ENCODE measurements around the gene AMTN.
"Not testable (repeated sequence)": the region's sequence is repeated elsewhere in the genome, so short reads cannot be mapped to it uniquely, and the experiment has no call there.

AMTN gene, protein sequence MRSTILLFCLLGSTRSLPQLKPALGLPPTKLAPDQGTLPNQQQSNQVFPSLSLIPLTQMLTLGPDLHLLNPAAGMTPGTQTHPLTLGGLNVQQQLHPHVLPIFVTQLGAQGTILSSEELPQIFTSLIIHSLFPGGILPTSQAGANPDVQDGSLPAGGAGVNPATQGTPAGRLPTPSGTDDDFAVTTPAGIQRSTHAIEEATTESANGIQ

GRCh38 chr4:70518269-70518668, at the start of gene AMTN:
Gene AMTN, plus strand, starts transcription at chr4:70518569. Its CDS starts 209 bp downstream, at chr4:70518778.
- DNase-seq (ENCODE audit: low read depth in 2 of 2) = no peak

DNA sequence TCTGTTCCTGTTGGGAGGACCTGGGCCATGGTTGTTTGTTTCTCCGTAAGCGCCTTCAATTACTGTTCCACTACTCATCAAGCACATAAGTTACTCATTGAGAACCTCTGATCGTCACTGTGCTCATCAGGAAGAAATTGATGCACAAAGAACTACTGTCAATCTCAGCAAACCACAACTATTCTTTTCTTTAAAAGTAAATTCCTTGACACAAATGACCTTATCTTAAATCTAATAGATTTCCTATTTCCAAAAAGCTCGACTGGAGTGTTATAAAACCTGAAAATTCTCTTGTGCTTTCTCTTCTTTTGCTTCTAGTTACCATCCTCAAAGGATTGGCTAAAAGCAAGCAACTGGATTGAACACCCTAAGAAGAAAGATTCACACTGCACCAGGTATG, 46.5 kb upstream of the AMTN start, which contains the start of gene MUC7:
MUC7 (plus strand) TSS at position 301 of the 400 bp plus-strand sequence. CDS start 1,825 bp downstream, outside the sequence.
- no peak for DNase-seq (ENCODE audit: low read depth in 2 of 2)

GRCh38 chr4:70473679-70474078, 44.7 kb upstream of the AMTN start:
- no peak for DNase-seq (ENCODE audit: low read depth in 2 of 2)

- no peak for DNase-seq (ENCODE audit: low read depth in 2 of 2)
Observed at GRCh38 chr4:70488748-70489147, 29.6 kb upstream of the AMTN start.

DNA sequence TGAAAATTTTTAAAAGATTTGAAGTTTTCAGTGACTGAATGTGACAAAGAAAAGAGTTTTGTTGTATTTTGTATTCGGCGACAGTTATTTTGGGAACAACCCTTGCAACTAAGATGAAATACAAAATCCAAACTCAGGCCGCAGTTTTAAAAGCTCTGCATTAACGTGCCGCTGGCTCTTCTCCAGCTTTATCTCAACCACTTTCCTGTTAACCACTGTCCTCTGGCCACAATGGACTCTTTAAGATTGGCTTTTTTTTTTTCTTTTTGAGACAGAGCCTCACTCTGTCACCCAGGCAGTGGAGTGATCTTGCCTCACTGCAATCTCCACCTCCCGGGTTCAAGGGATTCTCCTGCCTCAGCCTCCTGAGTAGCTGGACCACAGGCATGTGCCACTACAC, 22.1 kb upstream of the AMTN start:
- no peak for DNase-seq (ENCODE audit: low read depth in 2 of 2)

- not testable (repeated sequence) for DNase-seq (ENCODE audit: low read depth in 2 of 2)
Observed at GRCh38 chr4:70501838-70502237, 16.5 kb upstream of the AMTN start.

DNA sequence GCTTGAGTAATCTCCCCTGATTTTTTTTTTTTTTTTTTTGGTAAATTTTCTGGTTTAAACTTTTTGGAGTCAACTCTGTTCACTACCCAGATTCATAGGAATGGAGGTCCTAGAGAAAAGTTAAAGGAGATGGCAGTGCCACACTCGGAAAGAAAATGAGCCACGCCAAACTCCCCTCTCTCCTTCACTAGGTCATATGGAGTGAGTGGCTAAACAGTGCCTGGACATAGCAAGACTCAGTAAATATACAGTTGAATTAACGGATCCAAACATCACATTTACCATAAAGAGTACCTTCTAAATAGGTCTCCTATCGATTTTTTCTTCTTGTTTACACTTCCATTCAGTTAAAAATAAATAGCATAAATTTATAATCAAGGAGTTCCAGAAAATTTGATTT, 13.6 kb upstream of the AMTN start:
- DNase-seq (ENCODE audit: low read depth in 2 of 2) = no peak

DNA sequence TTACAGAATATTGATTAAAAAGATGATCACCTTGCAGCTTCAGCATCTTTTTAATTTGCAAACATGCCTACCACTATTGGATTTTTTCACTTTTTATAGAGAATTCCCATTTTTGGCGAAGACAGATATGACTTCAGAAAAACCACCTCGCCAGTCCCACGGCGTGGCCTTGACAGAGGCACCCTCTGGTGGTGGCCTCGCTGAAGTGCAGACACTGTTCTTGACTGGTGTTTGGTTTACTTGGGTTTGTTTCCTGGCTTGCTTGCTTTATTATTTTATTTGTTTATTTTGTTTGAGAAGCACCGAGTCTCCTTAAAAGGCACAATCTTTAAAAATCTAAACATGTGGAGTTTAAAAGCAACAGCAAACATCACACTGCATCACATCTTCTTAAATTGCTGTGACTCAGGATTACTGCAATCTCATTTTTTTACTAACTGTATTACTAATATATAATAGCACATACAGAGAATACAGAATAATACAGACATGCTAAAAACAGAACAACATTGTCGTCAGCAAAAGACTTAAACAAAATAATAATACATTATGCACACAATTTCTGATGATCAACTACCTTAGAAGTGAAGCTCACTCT, 13.1 kb upstream of the AMTN start:
- peak in 1 of 2 donors; percentile 24 for DNase-seq (ENCODE audit: low read depth in 2 of 2)

GRCh38 chr4:70508801-70509200, 9.6 kb upstream of the AMTN start:
- no peak for DNase-seq (ENCODE audit: low read depth in 2 of 2)

- no peak for DNase-seq (ENCODE audit: low read depth in 2 of 2)
Observed at GRCh38 chr4:70511365-70511764, 7.0 kb upstream of the AMTN start.

GRCh38 chr4:70515367-70516250, 2.8 kb upstream of the AMTN start:
- DNase-seq (ENCODE audit: low read depth in 2 of 2) = no peak

GRCh38 chr4:70518716-70519115, 347 bp downstream of the AMTN start:
- DNase-seq (ENCODE audit: low read depth in 2 of 2) = no peak

GRCh38 chr4:70522626-70523025, 4.3 kb downstream of the AMTN start:
- DNase-seq (ENCODE audit: low read depth in 2 of 2) = no peak

DNA sequence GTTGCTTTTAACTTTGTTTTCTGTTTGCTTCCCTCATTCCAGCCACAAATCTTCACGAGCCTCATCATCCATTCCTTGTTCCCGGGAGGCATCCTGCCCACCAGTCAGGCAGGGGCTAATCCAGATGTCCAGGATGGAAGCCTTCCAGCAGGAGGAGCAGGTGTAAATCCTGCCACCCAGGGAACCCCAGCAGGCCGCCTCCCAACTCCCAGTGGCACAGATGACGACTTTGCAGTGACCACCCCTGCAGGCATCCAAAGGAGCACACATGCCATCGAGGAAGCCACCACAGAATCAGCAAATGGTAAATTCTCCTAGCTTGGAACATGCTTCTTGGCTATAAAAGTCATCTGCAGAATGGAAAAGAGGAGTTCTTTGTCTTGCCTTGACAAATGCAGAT, 12.6 kb downstream of the AMTN start:
- DNase-seq (ENCODE audit: low read depth in 2 of 2) = no peak

GRCh38 chr4:70531981-70532380, 13.6 kb downstream of the AMTN start:
- no peak for DNase-seq (ENCODE audit: low read depth in 2 of 2)

- no peak for DNase-seq (ENCODE audit: low read depth in 2 of 2)
Observed at GRCh38 chr4:70533211-70533610, 14.8 kb downstream of the AMTN start.

DNA sequence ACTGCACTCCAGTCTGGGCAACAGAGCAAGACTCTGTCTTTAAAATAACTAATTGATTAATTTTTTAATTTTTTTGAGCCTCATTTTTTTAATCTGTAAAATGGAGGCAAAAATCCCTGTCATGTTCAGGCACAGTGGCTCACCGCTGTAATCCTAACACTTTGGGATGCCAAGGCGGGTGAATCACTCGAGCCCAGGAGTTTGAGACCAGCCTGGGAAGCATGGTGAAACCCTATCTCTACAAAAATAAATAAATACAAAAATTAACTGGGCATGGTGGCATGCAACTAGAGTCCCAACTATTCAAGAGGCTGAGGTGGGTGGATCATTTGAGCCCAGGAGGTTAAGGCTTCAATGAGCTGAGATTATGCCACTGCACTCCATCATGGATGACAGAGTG, 15.4 kb downstream of the AMTN start:
- no peak for DNase-seq (ENCODE audit: low read depth in 2 of 2)

DNA sequence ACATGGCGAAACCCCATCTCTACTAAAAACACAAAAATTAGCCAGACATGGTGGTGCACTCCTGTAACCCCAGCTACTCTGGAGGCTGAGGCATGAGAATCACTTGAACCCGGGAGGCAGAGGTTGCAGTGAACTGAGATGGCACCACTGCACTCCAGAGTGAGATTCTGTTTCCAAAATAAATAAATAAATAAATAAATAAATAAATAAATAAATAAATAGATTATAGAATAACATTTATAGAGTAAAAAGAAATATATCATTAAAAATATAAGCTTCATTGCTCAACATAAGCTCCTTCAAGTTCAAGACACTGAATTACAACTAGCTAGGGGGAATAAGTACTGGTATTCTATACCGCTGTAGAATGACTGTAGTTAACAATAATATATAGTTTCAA, 16.5 kb downstream of the AMTN start:
- DNase-seq (ENCODE audit: low read depth in 2 of 2) = not testable (repeated sequence)

GRCh38 chr4:70538869-70539268, 20.5 kb downstream of the AMTN start:
- no peak for DNase-seq (ENCODE audit: low read depth in 2 of 2)

- no peak for DNase-seq (ENCODE audit: low read depth in 2 of 2)
Observed at GRCh38 chr4:70544279-70544868, 26.0 kb downstream of the AMTN start.

GRCh38 chr4:70556856-70557255, 38.5 kb downstream of the AMTN start:
- DNase-seq (ENCODE audit: low read depth in 2 of 2) = no peak

DNA sequence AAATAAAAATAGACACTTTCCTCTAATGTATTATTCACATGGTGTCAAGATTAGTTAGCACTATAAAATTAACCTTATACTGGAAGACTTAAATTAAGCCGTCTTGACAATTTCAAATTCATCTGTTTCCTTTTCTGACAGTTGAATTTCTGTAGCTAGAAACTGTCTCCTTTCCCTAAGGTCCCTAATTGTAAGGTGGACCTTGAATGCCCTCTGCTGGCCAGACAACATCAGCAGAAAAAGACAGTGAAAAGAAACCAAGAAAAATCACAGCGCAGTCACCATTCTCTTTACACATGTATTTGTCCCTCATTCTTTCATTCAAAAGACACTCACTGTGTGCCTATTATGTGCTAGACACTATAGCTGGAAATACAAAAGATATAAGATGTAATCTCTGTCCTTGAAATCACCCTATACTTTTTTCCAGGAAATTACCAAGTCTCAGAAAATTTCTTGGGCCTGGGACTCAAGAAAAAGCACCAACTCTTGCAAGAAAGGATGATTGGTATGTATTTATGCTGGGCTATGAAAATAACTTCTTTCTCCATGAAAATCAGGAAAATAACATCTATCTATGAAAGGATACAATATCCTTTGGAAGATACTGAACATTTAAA, 41.0 kb downstream of the AMTN start:
- peak in 1 of 2 donors; percentile 2 for DNase-seq (ENCODE audit: low read depth in 2 of 2)
